HCT116 (cell line): ENCODE data around the gene IMMP2L. TPM values are rescaled to one million over a fixed set of nuclear protein-coding genes. Genes with fewer than 3 reads are reported as not detected.

Source experiments
- ATAC-seq: fragments of 200-7000 bp; cut with Tn5 transposase; 2 replicates; pipeline ENCODE4 v1.9.1; 2020; ENCODE audit warnings: mild to moderate bottlenecking, moderate library complexity
- BruUV-seq: library from RNA; stranded (reverse); fragments of 400-500 nt; replicated peaks from 2 replicates; lab custom pipeline; 2021; lab: Mats Ljungman, UMichigan
- CTCF ChIA-PET: fragments of 300-600 bp; sonication (Branson Sonifier 250); formaldehyde crosslinking; loops from one replicate; lab custom pipeline; 2021; ENCODE audit warnings: antibody characterized with exemption; lab: Charles Lee
- POLR2A ChIA-PET: fragments of 300-600, 350-600 bp; sonication (Branson Sonifier 250); formaldehyde crosslinking; loops from one replicate; lab custom pipeline; 2021; ENCODE audit warnings: antibody characterized with exemption; lab: Charles Lee
- RAD21 ChIA-PET, 2 experiments: fragments of 300-600 bp; sonication (Branson Sonifier 250); formaldehyde crosslinking; loops; one replicate each; lab custom pipeline; 2023; ENCODE audit warnings: low total read pairs in 2 of 2; ENCODE audit not compliant: uncharacterized antibody in 2 of 2, unreplicated experiment in 2 of 2, low non-redundant PET in 1 of 2; lab: Charles Lee
- DNase-seq: peaks from one replicate; pipeline ENCODE4 v3.0.0-alpha.2; 2010; ENCODE audit warnings: low read depth, low spot score
- H2AFZ ChIP-seq: fragments of 200-600 bp; shearing (Covaris generic), sonication (generic); 2 replicates; pipeline ENCODE4 v1.6.1; 2017; ENCODE audit warnings: low read depth, mixed run types, mixed read lengths, antibody characterized with exemption, low read length; ENCODE audit not compliant: poor library complexity, severe bottlenecking
- H3K27ac ChIP-seq: 2 replicates; pipeline ENCODE4 v1.5.1; 2012; ENCODE audit warnings: low read depth, low read length
- H3K27me3 ChIP-seq: fragments of 200-600 bp; sonication (generic); 2 replicates; pipeline ENCODE4 v1.6.1; 2016; ENCODE audit warnings: mixed run types, low read length, mixed read lengths; ENCODE audit not compliant: insufficient read depth
- H3K36me3 ChIP-seq, 2 experiments: fragments of 200-500 bp in 1 of 2; fragments of 200-600 bp in 1 of 2; sonication (Bioruptor generic) in 1 of 2; sonication (generic) in 1 of 2; 2 replicates each; pipeline versions ENCODE4 v1.5.1 to v1.6.1; 2014 to 2016; ENCODE audit warnings: low read length in 2 of 2, inconsistent platforms in 1 of 2, mixed read lengths in 1 of 2, mixed run types in 1 of 2; ENCODE audit not compliant: insufficient read depth in 2 of 2, control insufficient read depth in 1 of 2
- H3K4me1 ChIP-seq, 2 experiments: fragments of 200-600 bp in 1 of 2; sonication (generic) in 1 of 2; 2 replicates each; pipeline versions ENCODE4 v1.5.1 to v1.6.1; 2012 to 2017; ENCODE audit warnings: low read length in 2 of 2, inconsistent platforms in 1 of 2, mild to moderate bottlenecking in 1 of 2, mixed read lengths in 1 of 2, mixed run types in 1 of 2, moderate library complexity in 1 of 2; ENCODE audit not compliant: insufficient read depth in 2 of 2, control insufficient read depth in 1 of 2
- H3K4me2 ChIP-seq: fragments of 200-600 bp; sonication (generic); 2 replicates; pipeline ENCODE4 v1.6.1; 2017; ENCODE audit warnings: mixed run types, low read length, mixed read lengths
- H3K4me3 ChIP-seq, 2 experiments: fragments of 200-600 bp in 1 of 2; sonication (generic) in 1 of 2; replicated peaks in 1 of 2; 2 replicates each; pipeline ENCODE4 v1.5.1; 2011 to 2016; ENCODE audit warnings: low read length in 2 of 2, control low read depth in 1 of 2, low read depth in 1 of 2, mild to moderate bottlenecking in 1 of 2, mixed read lengths in 1 of 2, mixed run types in 1 of 2
- H3K79me2 ChIP-seq: fragments of 200-600 bp; sonication (generic); 2 replicates; pipeline ENCODE4 v1.6.1; 2017; ENCODE audit warnings: mild to moderate bottlenecking, mixed run types, low read length, moderate library complexity, mixed read lengths; ENCODE audit not compliant: insufficient read depth
- H3K9ac ChIP-seq: fragments of 200-600 bp; sonication (generic); 2 replicates; pipeline ENCODE4 v1.6.1; 2016; ENCODE audit warnings: low read length, mixed read lengths
- H3K9me2 ChIP-seq: fragments of 200-600 bp; sonication (generic), shearing (Covaris generic); 2 replicates; pipeline ENCODE4 v1.6.1; 2017; ENCODE audit warnings: mixed run types, mild to moderate bottlenecking, moderate library complexity; ENCODE audit not compliant: insufficient read depth
- H3K9me3 ChIP-seq, 2 experiments: fragments of 200-500 bp in 1 of 2; fragments of 200-600 bp in 1 of 2; sonication (Bioruptor generic) in 1 of 2; sonication (generic) in 1 of 2; 2 replicates each; pipeline ENCODE4 v1.6.1; 2014 to 2017; ENCODE audit warnings: low read length in 2 of 2, mixed read lengths in 2 of 2, inconsistent platforms in 1 of 2, low read depth in 1 of 2, mild to moderate bottlenecking in 1 of 2, mixed run types in 1 of 2, moderate library complexity in 1 of 2; ENCODE audit not compliant: control insufficient read depth in 1 of 2, insufficient read depth in 1 of 2
- H4K20me1 ChIP-seq: fragments of 200-600 bp; sonication (generic), shearing (Covaris generic); 2 replicates; pipeline ENCODE4 v1.6.1; 2017; ENCODE audit warnings: mixed run types, mild to moderate bottlenecking, moderate library complexity; ENCODE audit not compliant: insufficient read depth
- CEBPB ChIP-seq: IDR thresholded peaks from 2 replicates; pipeline ENCODE4 v1.6.1; 2012; ENCODE audit warnings: low read depth
- EGR1 ChIP-seq: IDR thresholded peaks from 2 replicates; pipeline ENCODE4 v1.6.1; 2012; ENCODE audit warnings: low read depth
- EZH2 ChIP-seq: fragments of 200-600 bp; sonication (generic); IDR thresholded peaks from 2 replicates; pipeline ENCODE4 v1.6.1; 2017; ENCODE audit warnings: antibody characterized with exemption, mixed run types
- EZH2phosphoT487 ChIP-seq: fragments of 200-600 bp; IDR thresholded peaks from 2 replicates; pipeline ENCODE4 v1.6.1; 2018; ENCODE audit warnings: antibody characterized with exemption, borderline replicate concordance
- FOSL1 ChIP-seq: IDR thresholded peaks from 2 replicates; pipeline ENCODE4 v1.6.1; 2012; ENCODE audit warnings: low read depth
- JUND ChIP-seq: IDR thresholded peaks from 2 replicates; pipeline ENCODE4 v1.6.1; 2012
- POLR2A ChIP-seq: IDR thresholded peaks from 2 replicates; pipeline ENCODE4 v1.7.0; 2011; ENCODE audit warnings: borderline replicate concordance; ENCODE audit not compliant: insufficient read depth, insufficient read length; ENCODE audit errors: extremely low read depth
- POLR2AphosphoS5 ChIP-seq: IDR thresholded peaks from 2 replicates; pipeline ENCODE4 v1.6.1; 2011; ENCODE audit warnings: mild to moderate bottlenecking, low read depth, low read length, moderate library complexity
- RAD21 ChIP-seq: IDR thresholded peaks from 2 replicates; pipeline ENCODE4 v1.6.1; 2012; ENCODE audit warnings: low read depth, mild to moderate bottlenecking
- SP1 ChIP-seq: IDR thresholded peaks from 2 replicates; pipeline ENCODE4 v1.6.1; 2012; ENCODE audit warnings: low read depth
- SRF ChIP-seq: IDR thresholded peaks from 2 replicates; pipeline ENCODE4 v1.6.1; 2012; ENCODE audit warnings: low read depth
- TCF7L2 ChIP-seq: IDR thresholded peaks from 2 replicates; pipeline ENCODE4 v1.7.0; 2011; ENCODE audit warnings: borderline replicate concordance, inconsistent platforms; ENCODE audit not compliant: insufficient read depth, insufficient read length; ENCODE audit errors: extremely low read depth
- YY1 ChIP-seq: IDR thresholded peaks from 2 replicates; pipeline ENCODE4 v1.6.1; 2011; ENCODE audit warnings: low read length, low read depth, moderate library complexity, mild to moderate bottlenecking; ENCODE audit not compliant: insufficient replicate concordance; ENCODE audit errors: extremely low read depth
- ZFX ChIP-seq: fragments of 450-650 bp; IDR thresholded peaks from 2 replicates; pipeline ENCODE4 v1.6.1; 2017
- ZNF274 ChIP-seq: fragments of 200-500 bp; sonication (Bioruptor generic); IDR thresholded peaks from 2 replicates; pipeline ENCODE4 v1.6.1; 2014; ENCODE audit warnings: mild to moderate bottlenecking, low read depth, low read length, inconsistent platforms
- intact Hi-C: fragments of 100-400 bp; cut with micrococcal nuclease; formaldehyde crosslinking; loops from 2 replicates; pipeline ENCODE4 v1.10.0; 2022
- total RNA-seq: library from RNA; stranded (reverse); gene quantifications from one replicate; pipeline ENCODE4 v1.2.1, GENCODE V29; 2021; ENCODE audit not compliant: unreplicated experiment
- TF ChIP-seq, protein P1 (sequence below), 3 experiments: fragments of 200-600 bp in 1 of 3; sonication (generic) in 1 of 3; IDR thresholded peaks in 2 of 3; conservative IDR thresholded peaks in 1 of 3; 2 replicates each; pipeline ENCODE4 v1.5.1; 2012 to 2017; ENCODE audit warnings: low read depth in 2 of 3, low read length in 2 of 3, antibody characterized with exemption in 1 of 3, borderline replicate concordance in 1 of 3, control low read depth in 1 of 3, mild to moderate bottlenecking in 1 of 3, mixed read lengths in 1 of 3, mixed run types in 1 of 3, moderate library complexity in 1 of 3; ENCODE audit not compliant: insufficient read depth in 1 of 3
- TF ChIP-seq, protein P2 (sequence below): IDR thresholded peaks from 2 replicates; pipeline ENCODE4 v1.6.1; 2012
- TF ChIP-seq, protein P3 (sequence below): IDR thresholded peaks from 2 replicates; pipeline ENCODE4 v1.6.1; 2011; ENCODE audit warnings: mild to moderate bottlenecking, low read length, moderate library complexity; ENCODE audit not compliant: insufficient replicate concordance; ENCODE audit errors: extremely low read depth
- TF ChIP-seq, protein P4 (sequence below): IDR thresholded peaks from 2 replicates; pipeline ENCODE4 v1.6.1; 2012

IMMP2L gene
- total RNA-seq, 1 experiment from 2014 or later: 21.1 TPM

DNA sequence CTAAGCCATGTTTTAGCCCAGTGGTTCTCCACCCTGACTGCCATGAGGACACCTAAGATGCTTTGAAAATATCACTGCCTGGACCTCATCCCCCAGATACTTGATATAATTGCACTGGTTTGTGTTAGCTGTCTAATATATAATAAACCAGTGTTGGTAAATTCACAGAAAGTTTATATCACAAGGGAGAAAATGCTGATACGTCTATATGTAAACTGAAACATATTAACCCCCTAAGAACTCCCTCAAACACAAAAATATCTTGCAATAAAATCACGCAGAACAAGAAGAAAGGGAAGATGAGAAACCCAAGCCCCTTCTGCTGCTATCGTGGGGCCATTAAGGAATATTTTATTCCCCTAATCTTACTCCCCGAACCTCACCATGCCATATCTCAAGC is 8.2 kb downstream of the IMMP2L start:
- DNase-seq: no peak
- Histone ChIP-seq H2AFZ (no peak overlapping the region), H3K9me3 (no peaks in the 10 kb centered on the region), H3K4me2 (no peak overlapping the region), H3K27ac (no peak overlapping the region), H3K9ac (no peak overlapping the region), H3K9me2 (no peaks in the 10 kb centered on the region), H4K20me1 (no peaks in the 10 kb centered on the region), H3K4me3 (no peak overlapping the region), H3K79me2 (peaks cover 5% of the 10 kb centered on the region; the same call in 1 of the 2 replicates), H3K4me1 (no peaks in the 10 kb centered on the region), H3K27me3 (no peaks in the 10 kb centered on the region), H3K36me3 (peaks cover 11 to 30% of the 10 kb centered on the region in 2 experiments; a peak in 3 of 4 replicates)
- intact Hi-C loops: no loop called here
- TF ChIP-seq, protein P1, sequence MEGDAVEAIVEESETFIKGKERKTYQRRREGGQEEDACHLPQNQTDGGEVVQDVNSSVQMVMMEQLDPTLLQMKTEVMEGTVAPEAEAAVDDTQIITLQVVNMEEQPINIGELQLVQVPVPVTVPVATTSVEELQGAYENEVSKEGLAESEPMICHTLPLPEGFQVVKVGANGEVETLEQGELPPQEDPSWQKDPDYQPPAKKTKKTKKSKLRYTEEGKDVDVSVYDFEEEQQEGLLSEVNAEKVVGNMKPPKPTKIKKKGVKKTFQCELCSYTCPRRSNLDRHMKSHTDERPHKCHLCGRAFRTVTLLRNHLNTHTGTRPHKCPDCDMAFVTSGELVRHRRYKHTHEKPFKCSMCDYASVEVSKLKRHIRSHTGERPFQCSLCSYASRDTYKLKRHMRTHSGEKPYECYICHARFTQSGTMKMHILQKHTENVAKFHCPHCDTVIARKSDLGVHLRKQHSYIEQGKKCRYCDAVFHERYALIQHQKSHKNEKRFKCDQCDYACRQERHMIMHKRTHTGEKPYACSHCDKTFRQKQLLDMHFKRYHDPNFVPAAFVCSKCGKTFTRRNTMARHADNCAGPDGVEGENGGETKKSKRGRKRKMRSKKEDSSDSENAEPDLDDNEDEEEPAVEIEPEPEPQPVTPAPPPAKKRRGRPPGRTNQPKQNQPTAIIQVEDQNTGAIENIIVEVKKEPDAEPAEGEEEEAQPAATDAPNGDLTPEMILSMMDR (IDR thresholded peaks at IDR 0.05 in 2 of 3, conservative IDR thresholded peaks at IDR 0.05 in 1 of 3; ENCODE audit: borderline replicate concordance in 1 of 3, insufficient read depth in 1 of 3, low read depth in 2 of 3, low read length in 2 of 3): no peak
- TF ChIP-seq RAD21 (no peak), POLR2AphosphoS5 (no peak), TCF7L2 (no peak), ZFX (no peak), ZNF274 (no peak), CEBPB (no peak), SP1 (no peak), SRF (no peak), JUND (no peak), YY1 (no peak), EGR1 (no peak), EZH2 (no peak), EZH2phosphoT487 (no peak), POLR2A (no peak), FOSL1 (no peak)
- TF ChIP-seq, protein P2, sequence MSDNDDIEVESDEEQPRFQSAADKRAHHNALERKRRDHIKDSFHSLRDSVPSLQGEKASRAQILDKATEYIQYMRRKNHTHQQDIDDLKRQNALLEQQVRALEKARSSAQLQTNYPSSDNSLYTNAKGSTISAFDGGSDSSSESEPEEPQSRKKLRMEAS: no peak
- TF ChIP-seq, protein P3, sequence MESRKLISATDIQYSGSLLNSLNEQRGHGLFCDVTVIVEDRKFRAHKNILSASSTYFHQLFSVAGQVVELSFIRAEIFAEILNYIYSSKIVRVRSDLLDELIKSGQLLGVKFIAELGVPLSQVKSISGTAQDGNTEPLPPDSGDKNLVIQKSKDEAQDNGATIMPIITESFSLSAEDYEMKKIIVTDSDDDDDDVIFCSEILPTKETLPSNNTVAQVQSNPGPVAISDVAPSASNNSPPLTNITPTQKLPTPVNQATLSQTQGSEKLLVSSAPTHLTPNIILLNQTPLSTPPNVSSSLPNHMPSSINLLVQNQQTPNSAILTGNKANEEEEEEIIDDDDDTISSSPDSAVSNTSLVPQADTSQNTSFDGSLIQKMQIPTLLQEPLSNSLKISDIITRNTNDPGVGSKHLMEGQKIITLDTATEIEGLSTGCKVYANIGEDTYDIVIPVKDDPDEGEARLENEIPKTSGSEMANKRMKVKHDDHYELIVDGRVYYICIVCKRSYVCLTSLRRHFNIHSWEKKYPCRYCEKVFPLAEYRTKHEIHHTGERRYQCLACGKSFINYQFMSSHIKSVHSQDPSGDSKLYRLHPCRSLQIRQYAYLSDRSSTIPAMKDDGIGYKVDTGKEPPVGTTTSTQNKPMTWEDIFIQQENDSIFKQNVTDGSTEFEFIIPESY: no peak
- TF ChIP-seq, protein P4, sequence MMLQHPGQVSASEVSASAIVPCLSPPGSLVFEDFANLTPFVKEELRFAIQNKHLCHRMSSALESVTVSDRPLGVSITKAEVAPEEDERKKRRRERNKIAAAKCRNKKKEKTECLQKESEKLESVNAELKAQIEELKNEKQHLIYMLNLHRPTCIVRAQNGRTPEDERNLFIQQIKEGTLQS: no peak
- no TSS peak for BruUV-seq
- ChIA-PET CTCF (no interaction called here), POLR2A (no interaction called here), RAD21 (no interaction called here)
- ATAC-seq: no peak
